Kidney (tissue), 14 donors: ENCODE measurements around the gene C11orf68. TPM values are rescaled to one million over a fixed set of nuclear protein-coding genes. Genes with fewer than 3 reads are reported as not detected.

Source experiments
- DNase-seq, 5 donors: peaks; one replicate each; pipeline ENCODE4 v3.0.0-alpha.2; 2013 to 2020
- FAIRE-seq: peaks from 2 replicates; lab custom pipeline; 2012; peaks lifted over from hg19 to GRCh38; lab: Jason Lieb, UNC
- H3K27ac ChIP-seq, 2 donors: one replicate each; pipeline ENCODE4 v1.7.0; 2013; ENCODE audit warnings: low read depth in 2 of 2, low read length in 2 of 2, inconsistent platforms in 1 of 2
- H3K27me3 ChIP-seq: one replicate; pipeline ENCODE4 v1.7.1; 2013; ENCODE audit warnings: low read length, inconsistent platforms; ENCODE audit not compliant: control insufficient read depth, insufficient read depth
- H3K36me3 ChIP-seq, 3 donors: one replicate each; pipeline versions ENCODE4 v1.7.0 to v1.7.1; 2013; ENCODE audit warnings: low read length in 3 of 3, control low read depth in 1 of 3, inconsistent platforms in 1 of 3; ENCODE audit not compliant: insufficient read depth in 3 of 3, control insufficient read depth in 2 of 3
- H3K4me1 ChIP-seq, 3 donors: one replicate each; pipeline versions ENCODE4 v1.7.0 to v1.7.1; 2013; ENCODE audit warnings: low read length in 3 of 3, inconsistent platforms in 1 of 3, low read depth in 1 of 3; ENCODE audit not compliant: control insufficient read depth in 2 of 3, insufficient read depth in 2 of 3
- H3K4me3 ChIP-seq, 3 donors: one replicate each; pipeline versions ENCODE4 v1.7.0 to v1.8.1; 2013; ENCODE audit warnings: low read length in 3 of 3, control low read depth in 1 of 3, inconsistent platforms in 1 of 3
- H3K9ac ChIP-seq, 3 donors: one replicate each; pipeline versions ENCODE4 v1.7.0 to v1.7.1; 2013; ENCODE audit warnings: low read length in 3 of 3, control low read depth in 1 of 3, inconsistent platforms in 1 of 3
- H3K9me3 ChIP-seq, 3 donors: one replicate each; pipeline versions ENCODE4 v1.7.0 to v1.7.1; 2013; ENCODE audit warnings: low read length in 3 of 3, control low read depth in 1 of 3, inconsistent platforms in 1 of 3; ENCODE audit not compliant: control insufficient read depth in 2 of 3, insufficient read depth in 1 of 3
- intact Hi-C: fragments of 100-400 bp; cut with DNase I; formaldehyde crosslinking; loops from one replicate; pipeline ENCODE4 v1.11.1; 2022
- polyA plus RNA-seq: library from polyadenylated mRNA; stranded (reverse); fragments of 350-450 nt; fragmentation: Illumina TruSeq; extraction: RNeasy Lipid Tissue Mini Kit (QIAGEN cat#74804); gene quantifications from one replicate; pipeline ENCODE4 v1.2.3, GENCODE V29; 2014; ENCODE audit warnings: low read depth, low replicate concordance; ENCODE audit not compliant: insufficient read depth
- total RNA-seq: library from RNA; stranded (reverse); fragmentation: NEBNext Ultra II Directional; extraction: Animal tissue kit (Norgen Biotek cat#: 25700); gene quantifications from one replicate; pipeline ENCODE4 v1.2.1, GENCODE V29; 2021
- TF ChIP-seq, protein P1 (sequence below): IDR thresholded peaks from 3 replicates; pipeline ENCODE4 v1.5.1; 2012; ENCODE audit warnings: mild to moderate bottlenecking, moderate library complexity, borderline replicate concordance; ENCODE audit not compliant: insufficient read depth; ENCODE audit errors: extremely low read depth
- donor health status: control.
- donor health status: control.
- donor health status: control.
- donor health status: control.
- donor health status: control.
- donor health status: DM: yes; HTN: yes; CAD: no.
- donor health status: Normal renal cell carcinoma (clear cell type).

The C11orf68 gene
- total and polyA plus RNA-seq, 2 donors from 2014 or later: 38.0 to 52.0 TPM

DNA sequence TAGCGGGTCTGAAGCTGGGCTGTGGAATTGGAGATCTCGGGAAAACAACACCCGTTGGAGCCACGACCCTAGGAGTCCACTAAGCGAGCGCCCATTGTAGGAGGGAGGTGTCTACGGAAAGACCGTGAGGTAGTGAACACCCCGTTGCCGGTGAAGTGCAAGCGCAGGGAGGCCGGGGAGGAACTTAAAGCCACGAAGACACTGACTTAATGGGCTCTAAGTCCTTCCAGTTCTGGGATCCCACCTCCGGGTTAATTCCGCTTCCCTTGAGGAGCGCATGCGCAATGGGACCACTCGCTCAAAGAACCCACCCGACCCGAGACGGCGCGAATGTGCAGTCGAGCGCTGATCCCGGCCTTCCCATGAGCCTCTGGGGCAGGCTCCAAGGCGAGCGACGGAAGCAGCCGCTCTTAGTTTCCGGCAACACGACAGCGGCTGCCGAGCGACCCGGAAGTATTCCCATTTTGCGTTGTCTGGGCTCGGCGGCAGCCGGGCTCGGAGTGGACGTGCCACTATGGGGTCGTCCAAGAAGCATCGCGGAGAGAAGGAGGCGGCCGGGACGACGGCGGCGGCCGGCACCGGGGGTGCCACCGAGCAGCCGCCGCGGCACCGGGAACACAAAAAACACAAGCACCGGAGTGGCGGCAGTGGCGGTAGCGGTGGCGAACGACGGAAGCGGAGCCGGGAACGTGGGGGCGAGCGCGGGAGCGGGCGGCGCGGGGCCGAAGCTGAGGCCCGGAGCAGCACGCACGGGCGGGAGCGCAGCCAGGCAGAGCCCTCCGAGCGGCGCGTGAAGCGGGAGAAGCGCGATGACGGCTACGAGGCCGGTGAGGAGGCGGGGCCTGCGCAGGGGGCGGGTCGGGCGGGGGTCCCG lies 42.6 kb upstream of the C11orf68 start, which contains the start of gene SART1:
TSS of gene SART1 (plus strand) at position 468 of the 874 bp plus-strand sequence. CDS start at position 515, 47 bp downstream.
- peaks cover 3 to 13% (median 10%) of the 10 kb centered on the region in 3 donors for H3K4me1 ChIP-seq
- intact Hi-C loops: no loop called here
- DNase-seq (peak; percentile 99 to 100 (median 99)), FAIRE-seq (no peak)
- H3K36me3 ChIP-seq: peaks cover 0 to 17% (median 10%) of the 10 kb centered on the region in 3 donors
- H3K27me3 ChIP-seq: no peaks in the 10 kb centered on the region
- TF ChIP-seq, protein P1, sequence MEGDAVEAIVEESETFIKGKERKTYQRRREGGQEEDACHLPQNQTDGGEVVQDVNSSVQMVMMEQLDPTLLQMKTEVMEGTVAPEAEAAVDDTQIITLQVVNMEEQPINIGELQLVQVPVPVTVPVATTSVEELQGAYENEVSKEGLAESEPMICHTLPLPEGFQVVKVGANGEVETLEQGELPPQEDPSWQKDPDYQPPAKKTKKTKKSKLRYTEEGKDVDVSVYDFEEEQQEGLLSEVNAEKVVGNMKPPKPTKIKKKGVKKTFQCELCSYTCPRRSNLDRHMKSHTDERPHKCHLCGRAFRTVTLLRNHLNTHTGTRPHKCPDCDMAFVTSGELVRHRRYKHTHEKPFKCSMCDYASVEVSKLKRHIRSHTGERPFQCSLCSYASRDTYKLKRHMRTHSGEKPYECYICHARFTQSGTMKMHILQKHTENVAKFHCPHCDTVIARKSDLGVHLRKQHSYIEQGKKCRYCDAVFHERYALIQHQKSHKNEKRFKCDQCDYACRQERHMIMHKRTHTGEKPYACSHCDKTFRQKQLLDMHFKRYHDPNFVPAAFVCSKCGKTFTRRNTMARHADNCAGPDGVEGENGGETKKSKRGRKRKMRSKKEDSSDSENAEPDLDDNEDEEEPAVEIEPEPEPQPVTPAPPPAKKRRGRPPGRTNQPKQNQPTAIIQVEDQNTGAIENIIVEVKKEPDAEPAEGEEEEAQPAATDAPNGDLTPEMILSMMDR: no peak
- H3K9me3 ChIP-seq: no peaks in the 10 kb centered on the region
- H3K27ac ChIP-seq: peak within 1 kb of the TSS; percentile 55 to 69
- H3K9ac ChIP-seq: peak within 1 kb of the TSS; percentile 74 to 93 (median 92)
- peak within 1 kb of the TSS; percentile 78 to 97 (median 91) for H3K4me3 ChIP-seq

DNA sequence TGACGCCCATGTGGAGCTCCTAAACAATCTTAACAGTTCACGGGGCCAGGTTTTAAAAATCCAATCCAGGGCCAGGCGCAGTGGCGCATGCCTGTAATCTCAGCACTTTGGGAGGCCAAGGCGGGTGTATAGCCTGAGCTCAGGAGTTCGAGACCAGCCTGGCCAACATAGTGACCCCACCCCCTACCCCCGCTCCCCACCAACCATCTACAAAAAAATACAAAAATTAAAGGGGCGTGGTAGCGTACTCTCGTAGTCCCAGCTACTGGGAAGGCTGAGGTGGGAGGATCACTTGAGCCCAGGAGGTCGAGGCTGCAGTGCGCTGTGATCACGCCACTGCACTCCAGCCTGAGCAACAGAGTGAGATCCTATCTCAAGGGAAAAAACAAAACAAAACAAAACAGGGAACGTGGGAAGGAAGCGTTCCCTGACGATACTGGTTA lies 42.0 kb upstream of the C11orf68 start:
- Histone ChIP-seq H3K4me1 (peaks cover 3 to 13% (median 10%) of the 10 kb centered on the region in 3 donors), H3K27me3 (no peaks in the 10 kb centered on the region), H3K4me3 (peak overlapping the region; percentile 78 to 97 (median 91)), H3K9ac (peak overlapping the region; percentile 43 to 93 (median 58)), H3K27ac (peak overlapping the region; percentile 52 to 69), H3K9me3 (no peaks in the 10 kb centered on the region), H3K36me3 (peaks cover 0 to 13% (median 6%) of the 10 kb centered on the region in 3 donors)
- intact Hi-C loops: no loop called here
- no peak for FAIRE-seq
- TF ChIP-seq, protein P1: no peak
- DNase-seq: peak in 1 of 5 donors; percentile 55

DNA sequence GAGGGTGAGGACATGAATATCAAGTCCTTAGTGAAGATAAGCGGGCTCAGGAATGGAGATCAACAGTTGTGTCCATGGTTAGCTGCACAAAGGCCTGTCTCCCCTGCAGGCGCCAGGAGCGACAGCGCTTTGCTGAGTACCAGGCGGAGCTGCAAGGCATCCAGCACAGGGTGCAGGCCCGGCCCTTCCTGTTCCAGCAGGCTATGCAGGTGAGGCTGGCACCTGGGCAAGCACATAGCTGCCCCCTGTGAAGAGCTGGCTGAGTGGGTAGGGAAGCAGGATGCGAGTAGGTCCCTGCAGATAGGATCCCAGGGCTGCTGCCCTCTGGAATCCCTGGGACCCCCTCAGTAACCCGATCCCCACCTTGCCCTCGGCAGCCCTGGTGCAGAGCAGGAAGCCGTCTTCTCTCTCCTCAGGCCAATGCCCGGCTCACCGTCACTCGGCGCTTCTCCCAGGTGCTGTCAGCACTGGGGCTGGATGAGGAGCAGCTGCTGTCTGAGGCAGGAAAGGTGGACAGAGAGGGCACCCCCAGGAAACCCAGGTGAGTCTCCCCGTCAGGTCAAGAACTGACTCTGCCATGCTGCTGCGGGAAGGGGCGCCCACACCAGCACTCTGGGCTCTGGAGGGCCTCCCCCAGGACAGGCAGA lies 40.0 kb upstream of the C11orf68 start:
- peaks cover 3 to 13% (median 10%) of the 10 kb centered on the region in 3 donors for H3K4me1 ChIP-seq
- H3K9ac ChIP-seq: no peak overlapping the region
- intact Hi-C loops: no loop called here
- no peaks in the 10 kb centered on the region for H3K27me3 ChIP-seq
- TF ChIP-seq, protein P1: no peak
- H3K36me3 ChIP-seq: no peaks in the 10 kb centered on the region
- H3K27ac ChIP-seq: no peak overlapping the region
- FAIRE-seq (no peak), DNase-seq (peak in 2 of 5 donors; percentile 14 to 29)
- H3K4me3 ChIP-seq: no peak overlapping the region
- H3K9me3 ChIP-seq: no peaks in the 10 kb centered on the region
